ENCODE measurements around the gene ZBTB5. TPM values are rescaled to one million over a fixed set of nuclear protein-coding genes. Genes with fewer than 3 reads are reported as not detected.
A peak's percentile ranks its signal among the peaks of the same experiment; 100 is the strongest.
"Not testable (repeated sequence)": the region's sequence is repeated elsewhere in the genome, so short reads cannot be mapped to it uniquely, and the experiment has no call there.

Gene ZBTB5
- total and polyA plus RNA-seq, 9 of the 15 experiments (the other 6 are each of a cell fraction or from before 2014, with no cell fraction given), result 2.3 to 43.2 (median 15.5) TPM

- TF ChIP-seq VEZF1 (CRISPR knock-in tag; IDR thresholded peaks at IDR 0.05), result no peak
Observed at GRCh38 chr9:37465249-37466036, at the start of gene ZBTB5 (continued).

GRCh38 chr9:37514999-37515398, 49.7 kb upstream of the ZBTB5 start:
- ChIA-PET POLR2A (interaction anchor here (0.8 to 1.1 kb wide), 4 partner anchors 10 to 109 kb away, joined by 3 to 7 read pairs (median 3); no protein-coding TSS in a partner anchor), CTCF (ENCODE audit: low intra/inter-chr PET ratio) (no interaction called here)
- no peak overlapping the region for H2AFZ ChIP-seq (ENCODE audit: low read depth, low read length)
- ATAC-seq (no peak), FAIRE-seq (no peak), DNase-seq (ENCODE audit: extremely low read depth in 1 of 4, low spot score in 3 of 4) (no peak)
- no peak for TF ChIP-seq KLF1 (tag; IDR thresholded peaks at IDR 0.05)
- H3K9ac ChIP-seq (ENCODE audit: insufficient read depth in 1 of 2, low read depth in 2 of 2, low read length in 2 of 2), result peak overlapping the region in 1 of 2 experiments; percentile 40; a peak in 1 of 4 replicates
- in situ Hi-C loops (cut with MboI) (no loop called here), intact Hi-C loops (cut with micrococcal nuclease) (no loop called here)
- no peak overlapping the region for H3K27ac ChIP-seq (ENCODE audit: extremely low read depth, low read depth, low read length)
- H3K4me3 ChIP-seq, result no peak overlapping the region
- no peaks in the 10 kb centered on the region for H4K20me1 ChIP-seq (replicated peaks; ENCODE audit: control insufficient read depth, insufficient read depth, low read length)
- BruUV-seq (replicated peaks), result no TSS peak
- no peak overlapping the region for H3K4me2 ChIP-seq (ENCODE audit: insufficient read depth, low read length)
- H3K9me3 ChIP-seq (replicated peaks; ENCODE audit: control insufficient read depth, insufficient read depth, low read depth, low read length), result no peaks in the 10 kb centered on the region
- peaks cover 4 to 5% of the 10 kb centered on the region in 2 experiments; a peak in 1 of 5 replicates for H3K4me1 ChIP-seq (replicated peaks in 1 of 2; ENCODE audit: control insufficient read depth in 2 of 2, insufficient read depth in 2 of 2, low read length in 2 of 2)
- H3K79me2 ChIP-seq (ENCODE audit: control insufficient read depth, insufficient read depth, low read length), result no peaks in the 10 kb centered on the region
- no peaks in the 10 kb centered on the region for H3K27me3 ChIP-seq (ENCODE audit: control insufficient read depth in 2 of 2, insufficient read depth in 2 of 2, low read length in 2 of 2)
- 69% methylated on average over 7 of the region's 7 CpGs for WGBS (ENCODE audit: insufficient coverage, low coverage, missing lambda C conversion rate)
- H3K36me3 ChIP-seq (ENCODE audit: control insufficient read depth, insufficient read depth, low read length), result no peaks in the 10 kb centered on the region; the same call in 1 of the 3 replicates
- H3K9me1 ChIP-seq (ENCODE audit: control insufficient read depth, insufficient read depth, low read length), result no peaks in the 10 kb centered on the region

- H3K36me3 ChIP-seq (ENCODE audit: control insufficient read depth, insufficient read depth, low read length); H3K79me2 ChIP-seq (ENCODE audit: control insufficient read depth, insufficient read depth, low read length); H3K27ac ChIP-seq (ENCODE audit: extremely low read depth, low read depth, low read length); POLR2A ChIA-PET; H3K4me1 ChIP-seq (replicated peaks in 1 of 2; ENCODE audit: control insufficient read depth in 2 of 2, insufficient read depth in 2 of 2, low read length in 2 of 2); H2AFZ ChIP-seq (ENCODE audit: low read depth, low read length); CTCF ChIA-PET (ENCODE audit: low intra/inter-chr PET ratio); H4K20me1 ChIP-seq (replicated peaks; ENCODE audit: control insufficient read depth, insufficient read depth, low read length); DNase-seq (ENCODE audit: extremely low read depth in 1 of 4, low spot score in 3 of 4); ATAC-seq; H3K4me2 ChIP-seq (ENCODE audit: insufficient read depth, low read length); H3K9me3 ChIP-seq (replicated peaks; ENCODE audit: control insufficient read depth, insufficient read depth, low read depth, low read length); BruUV-seq (replicated peaks); H3K27me3 ChIP-seq (ENCODE audit: control insufficient read depth in 2 of 2, insufficient read depth in 2 of 2, low read length in 2 of 2); H3K9ac ChIP-seq (ENCODE audit: insufficient read depth in 1 of 2, low read depth in 2 of 2, low read length in 2 of 2); FAIRE-seq; intact Hi-C loops (cut with micrococcal nuclease); in situ Hi-C loops (cut with MboI); H3K4me3 ChIP-seq; H3K9me1 ChIP-seq (ENCODE audit: control insufficient read depth, insufficient read depth, low read length): not testable (repeated sequence)
- 84% methylated on average over 10 of the region's 10 CpGs for WGBS (ENCODE audit: insufficient coverage, low coverage, missing lambda C conversion rate)
Observed at GRCh38 chr9:37514415-37514814, 49.2 kb upstream of the ZBTB5 start.

Measured in K562 (cell line).